Posterior vena cava (tissue), 2 donors: ENCODE measurements around the gene NANS. TPM values are rescaled to one million over a fixed set of nuclear protein-coding genes. Genes with fewer than 3 reads are reported as not detected.

ENCODE experiments used
- DNase-seq: peaks from one replicate; pipeline ENCODE4 v3.0.0-alpha.2; 2020; ENCODE audit warnings: low spot score
- intact Hi-C, 2 donors: fragments of 100-400 bp; cut with DNase I; formaldehyde crosslinking; loops; one replicate each; pipeline versions ENCODE4 v1.14.1 to v1.14.2; 2022 to 2023
- total RNA-seq, 2 donors: library from RNA; stranded (reverse); fragmentation: NEBNext Ultra II Directional; extraction: Animal tissue kit (Norgen Biotek cat#: 25700); gene quantifications; one replicate each; pipeline ENCODE4 v1.2.1, GENCODE V29; 2021
- donor health status: DM: yes; HTN: yes; CAD: no.
- donor health status: DM: yes; HTN: yes; CAD: no.

Gene NANS
- total RNA-seq, 2 donors from 2014 or later: 25.5 to 31.9 TPM

DNA sequence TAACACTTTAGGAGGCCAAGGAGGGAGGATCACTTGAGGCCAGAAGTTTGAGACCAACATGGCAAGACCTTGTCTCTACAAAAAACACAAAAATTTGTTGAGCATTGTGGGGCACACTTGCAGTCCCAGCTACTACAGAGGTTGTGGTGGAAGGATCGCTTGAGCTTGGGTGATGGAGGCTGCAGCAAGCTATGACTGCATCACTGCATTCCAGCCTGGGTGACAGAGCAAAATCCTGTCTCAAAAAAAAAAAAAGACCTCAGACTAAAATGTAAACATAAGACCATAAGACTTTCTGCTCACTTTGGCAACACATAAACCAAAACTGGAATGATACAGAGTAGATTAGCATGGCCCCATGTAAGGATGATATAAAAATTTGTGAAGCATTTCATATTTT is 24.6 kb upstream of the NANS start:
- intact Hi-C loops: loop anchor here in 1 of 2 donors (10.0 kb wide), 1 partner anchor 107 kb away; the partner anchor contains the start of gene TRMO
- no peak for DNase-seq

- intact Hi-C loops: loop anchor here (2.0 to 10.0 kb wide), 2 partner anchors 110 kb away; partner anchors contain the start of gene TRMO (in 1 of the 2)
- DNase-seq: peak; percentile 94
These were observed 21.7 kb upstream of the NANS start for GRCh38 chr9:98034593-98035546.

DNA sequence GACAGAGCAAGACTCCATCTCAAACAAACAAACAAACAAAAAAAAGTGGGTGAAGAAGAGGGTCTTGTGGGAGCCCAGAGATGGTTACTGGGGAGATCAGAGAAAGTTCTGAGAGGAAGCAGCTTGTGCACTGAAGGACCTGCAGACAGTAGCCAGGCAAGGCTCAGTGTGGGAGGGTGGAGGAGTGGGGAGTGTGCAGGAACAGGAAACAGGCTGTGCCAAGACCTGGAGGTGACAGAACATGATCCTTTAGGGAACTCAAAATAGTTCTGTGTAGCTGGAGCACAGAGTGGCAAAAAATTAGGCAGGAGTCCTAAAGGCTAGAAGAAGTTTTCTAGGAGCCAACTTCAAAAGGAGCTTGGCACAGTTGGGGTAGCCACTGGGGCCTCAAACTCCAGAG is 19.2 kb upstream of the NANS start:
- no peak for DNase-seq
- intact Hi-C loops: loop anchor here in 1 of 2 donors (10.0 kb wide), 1 partner anchor 113 kb away; the partner anchor contains the start of gene TRMO

- DNase-seq: no peak
These were observed 17.6 kb upstream of the NANS start for GRCh38 chr9:98038958-98039357.

DNA sequence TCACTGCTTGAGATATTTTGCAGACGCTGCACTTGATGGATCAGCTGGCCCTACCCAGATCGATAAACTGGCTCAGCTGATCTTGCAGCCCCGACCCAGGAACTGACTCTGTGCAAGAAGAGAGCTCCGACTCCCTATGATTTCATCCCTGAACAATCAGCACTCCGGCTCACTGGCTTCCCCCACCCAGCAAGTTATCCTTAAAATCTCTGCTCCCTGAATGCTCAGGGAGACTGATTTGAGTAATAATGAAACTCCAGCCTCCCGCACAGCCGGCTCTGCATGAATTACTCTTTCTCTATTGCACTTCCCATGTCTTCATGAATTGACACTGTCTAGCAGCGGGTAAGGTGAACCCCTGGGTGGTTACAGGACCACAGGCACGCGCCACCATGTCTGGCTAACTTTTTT is 16.9 kb upstream of the NANS start:
- intact Hi-C loops: loop anchor here in 1 of 2 donors (10.0 kb wide), 1 partner anchor 115 kb away; the partner anchor contains the start of gene TRMO
- DNase-seq: no peak

More at GRCh38 chr9:98038958-98039357, 17.6 kb upstream of the NANS start:
- intact Hi-C loops: loop anchor here in 1 of 2 donors (10.0 kb wide), 1 partner anchor 114 kb away; the partner anchor contains the start of gene TRMO

GRCh38 chr9:98040212-98040611 is 16.3 kb upstream of the NANS start:
- DNase-seq: no peak
- intact Hi-C loops: no loop called here

DNA sequence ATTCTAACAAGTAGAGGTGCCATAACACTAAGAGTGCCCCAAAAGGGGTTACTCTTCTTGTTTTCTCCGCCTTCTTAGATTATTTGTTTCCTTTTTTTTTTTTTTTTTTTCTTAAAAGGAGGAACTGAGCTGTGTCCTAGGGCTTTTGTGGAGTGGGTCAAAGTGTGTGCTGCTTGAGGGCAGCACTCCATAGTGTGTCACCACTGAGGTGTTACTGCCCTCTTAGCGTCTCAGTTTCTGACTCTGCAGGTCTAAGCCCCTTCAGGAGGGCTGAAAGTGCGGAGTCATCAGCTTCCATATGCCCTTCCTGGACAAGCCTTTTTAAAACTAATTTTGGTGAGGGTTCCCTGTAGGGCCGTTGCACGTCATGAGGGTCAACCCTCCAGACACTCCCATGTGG is 12.6 kb upstream of the NANS start:
- no peak for DNase-seq
- intact Hi-C loops: no loop called here

- DNase-seq: no peak
- intact Hi-C loops: no loop called here
These were observed 11.0 kb upstream of the NANS start for GRCh38 chr9:98045234-98046179.

DNA sequence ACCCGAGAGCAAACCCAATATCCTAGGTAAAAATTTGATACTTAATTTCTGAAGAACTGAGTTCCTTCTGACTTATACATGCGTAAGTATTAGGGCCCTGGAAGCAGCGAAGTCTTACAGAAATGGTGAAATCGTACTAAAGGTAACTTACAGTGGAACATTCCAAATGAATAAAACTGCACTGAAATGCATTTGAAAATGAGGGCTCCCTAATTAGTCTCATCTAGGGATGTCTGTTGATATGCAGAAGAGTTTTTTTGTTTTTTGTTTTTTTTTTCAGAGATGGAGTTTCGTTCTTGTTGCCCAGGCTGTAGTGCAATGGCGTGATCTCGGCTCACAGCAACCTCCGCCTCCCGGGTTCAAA is 10.4 kb upstream of the NANS start:
- no peak for DNase-seq
- intact Hi-C loops: no loop called here

GRCh38 chr9:98047002-98047401 is 9.5 kb upstream of the NANS start:
- intact Hi-C loops: no loop called here
- no peak for DNase-seq

DNA sequence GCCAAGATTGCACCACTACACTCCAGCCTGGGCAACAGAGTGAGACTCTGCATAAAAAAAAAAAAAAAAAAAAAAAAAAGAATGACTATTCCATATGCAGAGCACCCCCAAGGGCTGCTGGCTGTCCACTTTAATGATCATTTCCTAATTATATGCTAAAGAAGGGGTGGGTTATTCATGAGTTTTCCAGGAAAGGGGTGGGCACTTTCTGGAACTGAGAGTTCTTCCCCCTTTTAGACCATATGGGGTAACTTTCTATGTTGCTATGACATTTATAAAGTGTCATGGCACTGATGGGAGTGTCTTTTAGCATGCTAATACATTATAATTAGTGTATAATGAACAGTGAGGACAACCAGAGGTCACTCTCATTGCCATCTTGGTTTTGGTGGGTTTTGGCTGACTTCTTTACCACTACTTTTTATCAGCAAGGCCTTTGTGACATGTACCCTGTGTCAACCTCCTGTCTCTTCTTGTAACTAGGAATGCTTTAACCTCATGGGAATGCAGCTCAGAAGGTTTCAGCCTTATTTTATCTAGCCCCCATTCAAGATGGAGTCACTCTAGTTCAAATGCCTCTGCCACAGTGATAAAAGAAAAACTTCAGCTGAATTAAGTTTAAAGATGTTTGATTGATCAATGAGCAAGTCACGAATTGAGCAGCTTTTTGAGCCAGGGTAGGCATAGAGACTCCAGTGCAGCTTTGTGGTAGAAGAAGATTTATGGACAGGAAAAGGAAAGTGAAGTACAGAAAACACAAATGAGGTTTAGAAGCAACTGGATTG is 7.1 kb upstream of the NANS start:
- no peak for DNase-seq
- intact Hi-C loops: loop anchor here in 1 of 2 donors (10.0 kb wide), 1 partner anchor 65 kb away; the partner anchor contains the start of gene ANP32B

- DNase-seq: no peak
- intact Hi-C loops: loop anchor here in 1 of 2 donors (10.0 kb wide), 1 partner anchor 66 kb away; the partner anchor contains the start of gene ANP32B
These were observed 6.2 kb upstream of the NANS start for GRCh38 chr9:98050351-98050750.

DNA sequence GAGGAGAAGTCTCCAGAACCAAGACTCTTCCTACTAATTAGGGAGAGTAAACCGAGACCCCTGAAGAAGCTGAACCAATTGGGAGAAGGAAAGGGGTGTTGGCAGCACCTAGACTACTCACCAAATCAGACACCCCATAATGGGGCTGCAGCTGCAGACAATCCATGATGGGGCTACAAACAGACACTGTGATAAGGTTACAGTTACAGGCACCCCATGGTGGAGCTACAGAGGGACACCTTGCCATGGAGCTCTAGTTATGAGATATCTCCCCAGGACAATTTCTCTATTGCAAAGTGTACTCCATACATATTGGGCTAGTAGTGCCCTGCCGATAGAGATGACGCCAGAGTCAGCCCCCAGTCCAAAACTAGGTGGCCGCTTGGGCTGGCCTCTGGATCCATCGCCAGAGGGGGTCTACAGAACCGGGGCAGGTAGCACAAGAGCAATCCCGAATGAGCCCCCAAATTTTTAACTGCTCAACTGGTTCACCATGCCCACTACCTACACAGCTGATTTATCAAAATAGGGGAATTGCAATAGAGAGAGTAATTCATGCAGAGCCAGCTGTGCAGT is 2.1 kb upstream of the NANS start:
- no peak for DNase-seq
- intact Hi-C loops: loop anchor here in 1 of 2 donors (10.0 kb wide), 1 partner anchor 70 kb away; the partner anchor contains the start of gene ANP32B

DNA sequence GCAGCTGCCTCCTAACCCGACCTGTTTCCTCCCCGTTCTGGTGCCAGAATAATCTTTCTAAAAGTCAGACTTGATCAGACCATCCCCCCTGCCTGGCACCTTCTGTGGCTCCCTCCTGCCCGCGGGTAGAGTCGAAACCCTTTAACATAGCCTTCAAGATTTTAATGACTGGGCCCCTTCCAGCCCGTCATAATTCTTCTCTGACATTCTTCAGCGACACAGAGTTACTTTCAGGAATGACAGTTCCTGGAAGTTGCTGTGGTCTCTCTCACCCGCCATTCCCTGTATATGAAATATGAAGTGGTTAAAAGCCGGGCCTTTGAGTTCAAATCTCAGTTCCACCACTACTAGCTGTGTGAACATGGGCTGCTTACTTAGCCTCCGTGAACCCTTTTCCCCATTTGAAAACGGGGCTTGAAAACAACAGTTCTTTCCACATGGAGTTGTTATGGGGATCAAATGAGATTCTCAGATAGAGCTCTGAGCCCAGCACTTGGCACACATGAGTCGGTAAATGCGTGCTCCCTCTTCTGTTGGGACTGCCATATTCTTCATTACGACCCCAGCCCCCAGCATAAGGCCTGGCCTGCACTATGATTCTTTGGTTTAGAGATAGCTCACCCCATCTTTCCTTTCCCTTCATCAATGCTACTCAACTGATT is 737 bp downstream of the NANS start:
- intact Hi-C loops: loop anchor here in 1 of 2 donors (10.0 kb wide), 1 partner anchor 72 kb away; the partner anchor contains the start of gene ANP32B
- no peak for DNase-seq

GRCh38 chr9:98062161-98062560 is 5.6 kb downstream of the NANS start:
- DNase-seq: no peak
- intact Hi-C loops: loop anchor here in 1 of 2 donors (10.0 kb wide), 1 partner anchor 193 kb away; the partner anchor contains the start of gene TBC1D2

GRCh38 chr9:98064623-98065392 is 8.3 kb downstream of the NANS start:
- no peak for DNase-seq
- intact Hi-C loops: loop anchor here in 1 of 2 donors (10.0 kb wide), 1 partner anchor 190 kb away; the partner anchor contains the start of gene TBC1D2

DNA sequence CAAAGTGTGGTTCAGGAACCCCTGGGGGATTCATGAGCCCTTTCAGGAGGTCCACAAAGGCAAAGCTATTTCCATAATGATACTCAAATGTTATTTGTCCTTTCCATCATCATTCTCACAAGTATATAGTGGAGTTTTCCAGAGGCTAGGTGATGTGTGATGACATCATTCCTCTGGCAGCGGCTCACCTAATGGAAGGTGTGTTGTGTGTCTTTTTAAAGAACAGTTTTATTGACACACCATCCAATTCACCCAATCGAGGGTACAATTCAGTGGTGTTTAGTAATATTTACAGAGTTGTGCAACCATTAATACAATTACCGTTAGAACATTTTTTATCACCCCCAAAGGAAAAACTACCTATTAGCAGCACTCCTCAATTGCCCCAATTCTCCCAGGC is 9.7 kb downstream of the NANS start:
- no peak for DNase-seq
- intact Hi-C loops: loop anchor here in 1 of 2 donors (10.0 kb wide), 1 partner anchor 189 kb away; the partner anchor contains the start of gene TBC1D2
